Superior temporal gyrus (tissue), 1 donor: ENCODE measurements around the gene MRGPRG.
"Not testable (repeated sequence)": the region's sequence is repeated elsewhere in the genome, so short reads cannot be mapped to it uniquely, and the experiment has no call there.

Experiments used
- DNase-seq: peaks from one replicate; pipeline ENCODE4 v3.0.0-alpha.2; 2016; ENCODE audit errors: extremely low spot score

The MRGPRG gene, protein sequence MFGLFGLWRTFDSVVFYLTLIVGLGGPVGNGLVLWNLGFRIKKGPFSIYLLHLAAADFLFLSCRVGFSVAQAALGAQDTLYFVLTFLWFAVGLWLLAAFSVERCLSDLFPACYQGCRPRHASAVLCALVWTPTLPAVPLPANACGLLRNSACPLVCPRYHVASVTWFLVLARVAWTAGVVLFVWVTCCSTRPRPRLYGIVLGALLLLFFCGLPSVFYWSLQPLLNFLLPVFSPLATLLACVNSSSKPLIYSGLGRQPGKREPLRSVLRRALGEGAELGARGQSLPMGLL

DNA sequence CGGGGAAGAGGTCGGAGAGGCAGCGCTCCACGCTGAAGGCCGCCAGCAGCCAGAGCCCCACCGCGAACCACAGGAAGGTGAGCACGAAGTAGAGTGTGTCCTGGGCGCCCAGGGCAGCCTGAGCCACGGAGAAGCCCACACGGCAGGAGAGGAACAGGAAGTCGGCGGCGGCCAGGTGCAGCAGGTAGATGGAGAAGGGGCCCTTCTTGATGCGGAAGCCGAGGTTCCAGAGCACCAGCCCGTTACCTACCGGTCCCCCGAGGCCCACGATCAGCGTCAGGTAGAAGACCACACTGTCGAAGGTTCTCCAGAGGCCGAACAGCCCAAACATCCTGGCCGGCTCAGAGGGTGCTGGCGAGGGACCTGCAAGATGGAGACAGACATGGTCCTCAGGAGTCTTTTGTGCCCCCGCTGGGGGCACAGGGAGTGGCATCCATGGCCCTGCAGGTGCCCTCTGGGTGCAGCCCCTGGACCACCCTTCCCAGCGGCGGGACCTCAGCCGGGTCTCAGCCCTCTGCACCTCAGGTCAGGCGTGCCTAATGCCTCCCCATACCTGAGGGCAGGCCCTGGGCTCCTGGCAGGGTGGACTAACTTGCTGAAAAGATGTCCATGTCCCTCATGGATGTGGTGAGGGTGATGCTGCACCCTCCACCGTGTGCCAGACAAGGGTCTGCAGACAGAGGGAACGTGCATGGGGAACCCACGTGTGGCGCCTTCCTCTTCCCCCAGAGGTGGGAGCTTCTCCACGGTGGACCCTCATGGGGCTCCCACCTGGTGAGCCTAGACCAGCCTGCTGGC is at the start of gene MRGPRG:
Gene MRGPRG (minus strand): TSS at position 331 of the 798 bp plus-strand sequence. CDS start 0 bp downstream, at position 331.
- no peak for DNase-seq

DNA sequence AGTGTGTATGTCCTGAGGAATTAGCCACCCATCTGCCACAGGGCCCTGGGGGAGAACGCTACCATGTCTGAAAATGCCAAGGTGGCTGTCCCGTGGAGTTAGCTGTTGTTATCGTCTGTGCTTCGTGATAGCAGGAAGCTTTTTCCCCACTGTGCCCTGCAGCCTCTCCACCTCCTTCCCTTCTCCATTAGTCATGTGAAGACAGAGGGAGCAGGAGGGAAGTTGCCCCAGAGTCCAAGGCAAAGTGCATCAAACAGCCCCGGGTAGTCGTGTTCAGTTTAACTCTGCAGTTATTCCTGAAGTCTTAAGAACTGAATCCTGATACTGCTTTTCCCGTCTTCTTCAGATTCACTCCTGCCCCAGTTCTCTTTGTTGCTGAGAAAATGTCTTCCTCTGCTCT is 43.9 kb upstream of the MRGPRG start:
- not testable (repeated sequence) for DNase-seq

DNA sequence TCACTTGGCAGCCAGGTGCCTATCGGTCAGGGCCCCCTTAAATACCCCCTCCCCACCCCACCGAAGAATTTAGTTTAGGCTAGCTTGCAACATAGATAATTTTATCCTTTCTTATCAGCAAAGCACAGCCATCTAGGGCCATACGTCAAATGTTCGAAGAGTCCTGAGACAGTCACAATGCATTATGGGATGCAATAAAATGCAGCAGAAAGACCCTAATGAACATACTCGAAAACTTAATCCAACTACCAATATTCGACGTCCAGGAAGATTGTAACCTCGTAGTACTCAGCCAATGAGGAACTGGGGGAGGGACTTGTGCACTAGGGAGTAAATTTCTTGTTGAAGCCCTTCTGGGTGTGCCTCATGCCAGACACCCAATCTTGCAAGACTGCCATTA is 43.2 kb upstream of the MRGPRG start:
- DNase-seq, result not testable (repeated sequence)

- not testable (repeated sequence) for DNase-seq
These were observed 38.9 kb upstream of the MRGPRG start for GRCh38 chr11:3257509-3257908.

GRCh38 chr11:3255241-3255640 is 36.6 kb upstream of the MRGPRG start:
- not testable (repeated sequence) for DNase-seq

DNA sequence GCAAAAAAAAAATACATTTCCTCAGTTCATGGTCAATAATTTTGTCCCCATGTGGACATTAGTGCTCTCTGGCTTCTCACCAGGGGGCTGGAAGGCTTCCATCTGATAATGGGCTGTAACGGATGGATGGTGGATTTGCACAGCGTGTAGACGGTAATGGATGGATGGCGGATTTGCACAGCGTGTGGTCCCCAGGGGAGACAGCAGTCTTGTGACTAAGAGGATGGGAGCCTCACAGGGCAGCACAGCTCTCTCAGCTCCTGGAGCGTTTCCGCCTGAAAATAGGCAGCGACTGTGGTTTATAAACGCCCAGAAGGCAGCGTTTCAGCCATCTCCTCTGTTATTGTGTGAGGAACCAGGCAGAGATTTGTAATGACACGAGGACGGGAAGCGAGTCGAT is 36.2 kb upstream of the MRGPRG start:
- not testable (repeated sequence) for DNase-seq

DNA sequence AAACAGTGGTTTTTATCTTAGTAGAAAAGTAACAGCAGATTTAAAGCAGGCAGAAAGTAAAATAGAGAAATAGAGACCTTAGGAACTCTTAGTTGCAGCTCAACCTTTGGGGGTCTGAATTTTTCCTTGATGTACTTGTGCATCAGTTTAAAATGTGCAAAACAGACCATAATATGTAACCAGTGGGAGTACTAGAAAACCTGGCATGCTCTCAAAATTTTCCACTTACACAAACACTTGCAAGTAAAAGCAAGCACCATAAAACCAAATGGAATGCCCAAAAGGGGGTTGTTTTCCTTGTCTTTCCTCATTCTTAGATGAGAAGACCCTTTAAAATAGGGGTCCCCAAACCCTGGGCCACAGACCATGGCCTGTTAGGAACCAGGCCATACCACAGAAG is 26.5 kb upstream of the MRGPRG start:
- DNase-seq, result no peak

DNA sequence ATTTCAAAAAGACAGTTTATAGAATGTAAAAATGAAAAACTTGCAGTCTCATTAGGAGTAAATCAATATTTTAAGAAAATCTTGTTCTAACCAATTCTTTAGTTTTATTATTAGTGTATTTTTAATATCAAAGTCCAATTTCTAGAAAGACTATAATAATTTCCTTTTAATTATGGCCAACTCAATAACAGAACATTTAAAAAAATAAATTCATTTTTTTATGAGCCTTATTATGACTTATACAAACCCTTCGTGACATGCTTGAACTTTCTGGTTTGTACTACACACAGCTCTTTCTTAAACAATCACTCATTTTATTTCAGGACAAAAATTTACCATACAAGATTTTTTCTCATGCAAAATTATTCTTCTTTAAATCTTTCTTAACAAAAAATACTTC is 25.3 kb upstream of the MRGPRG start:
- DNase-seq, result no peak

DNA sequence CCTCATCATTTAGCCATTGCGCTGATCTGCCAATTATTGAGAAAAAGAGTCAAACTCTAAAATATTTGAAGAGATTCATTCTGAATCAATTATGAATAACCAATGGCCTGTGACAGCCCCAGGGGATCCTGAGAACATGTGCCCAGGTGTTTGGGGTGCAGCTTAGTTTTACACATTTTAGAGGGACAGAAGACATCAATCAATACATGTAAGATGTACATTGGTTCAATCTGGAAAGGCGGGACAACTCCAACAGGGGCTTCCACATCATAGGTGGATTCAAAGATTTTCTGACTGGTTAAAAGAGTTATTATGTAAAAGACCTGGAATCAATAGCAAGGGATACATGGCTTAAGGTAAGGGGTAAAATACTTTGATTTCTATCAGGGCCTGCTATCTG is 18.5 kb upstream of the MRGPRG start:
- no peak for DNase-seq

- no peak for DNase-seq
These were observed 16.2 kb upstream of the MRGPRG start for GRCh38 chr11:3234846-3235245.

DNA sequence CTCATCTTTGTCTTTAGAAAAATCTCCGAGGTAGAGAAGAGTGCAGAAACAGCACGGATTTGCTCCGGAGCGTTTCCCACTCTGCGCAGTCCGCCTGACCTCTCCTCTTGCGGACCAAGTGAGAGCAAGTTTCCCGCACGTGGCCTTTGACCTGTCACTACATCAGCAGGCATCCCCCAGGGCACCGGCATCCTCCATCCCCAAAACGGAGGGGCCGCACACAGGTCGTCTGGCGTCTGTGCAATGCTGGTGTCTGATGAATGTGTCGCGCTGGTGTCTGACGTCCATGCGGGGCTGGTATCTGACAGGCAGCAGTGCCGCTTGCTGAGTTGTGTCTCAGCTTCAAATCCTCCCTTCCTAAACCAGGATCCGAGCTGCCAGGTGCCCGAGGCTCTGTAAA is 14.3 kb upstream of the MRGPRG start:
- DNase-seq, result no peak

DNA sequence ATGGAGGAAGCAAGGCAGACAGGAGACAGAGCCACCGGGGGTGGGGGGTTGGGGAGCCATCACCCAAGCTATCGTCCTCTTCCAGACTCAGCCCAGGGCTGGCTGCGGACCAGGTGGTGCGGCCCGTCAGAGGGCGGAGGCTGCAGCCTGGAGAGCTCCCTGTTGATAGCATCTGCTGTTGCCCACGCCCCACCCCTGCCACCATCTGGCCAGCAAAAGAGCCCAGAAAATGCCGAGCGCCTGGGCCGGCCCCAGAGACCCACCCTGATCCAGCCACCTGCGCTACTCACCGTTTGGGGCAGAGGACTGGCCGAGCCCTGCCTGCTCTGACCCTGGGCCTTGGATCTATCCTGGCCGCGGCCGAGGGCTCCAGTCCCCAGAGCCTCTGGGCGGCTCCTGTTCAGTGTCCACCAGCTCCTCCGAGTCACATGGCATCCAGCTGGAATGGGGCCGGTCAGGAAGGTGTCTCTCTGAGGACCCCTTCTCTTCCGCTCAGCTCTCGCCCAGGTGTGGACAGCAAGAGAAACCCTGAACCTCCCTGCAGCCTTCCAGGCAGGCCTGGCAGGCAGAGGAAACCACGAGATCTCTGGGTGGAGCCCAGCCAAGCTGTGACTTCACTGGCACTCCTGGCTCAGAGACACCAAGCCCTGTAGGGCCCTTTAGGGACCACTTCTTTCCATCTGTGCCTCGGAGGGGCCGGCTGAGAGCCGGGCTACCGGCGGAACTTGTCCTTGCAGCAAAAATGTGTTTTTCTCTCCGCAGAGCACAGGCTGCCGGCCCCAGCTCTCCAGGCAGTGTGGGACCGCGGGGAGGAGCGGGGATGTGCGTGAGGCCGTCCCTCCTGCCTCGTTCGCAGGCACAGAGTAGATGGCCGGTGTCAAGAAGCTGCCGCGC is 13.5 kb upstream of the MRGPRG start, which contains the start of gene MRGPRE:
Gene MRGPRE (minus strand): TSS at position 567 of the 894 bp plus-strand sequence. CDS start 3,618 bp downstream, outside the sequence.
- no peak for DNase-seq

DNA sequence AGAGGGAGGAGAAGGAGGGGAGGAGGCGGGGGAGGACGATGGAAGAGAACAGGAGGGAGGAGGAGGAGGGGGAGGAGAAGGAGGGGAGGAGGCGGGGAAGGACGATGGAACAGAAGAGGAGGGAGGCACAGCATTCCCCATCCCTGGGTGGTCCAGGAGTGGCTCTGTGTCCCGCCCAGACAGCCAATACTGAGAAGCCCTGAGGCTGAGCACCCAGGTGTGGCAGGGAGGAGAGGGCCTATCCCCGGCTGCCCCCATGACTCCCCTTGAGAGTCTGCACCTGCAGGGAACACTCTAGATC is 12.9 kb upstream of the MRGPRG start:
- no peak for DNase-seq

GRCh38 chr11:3230636-3231549 is 12.3 kb upstream of the MRGPRG start:
- no peak for DNase-seq

GRCh38 chr11:3229673-3230630 is 11.3 kb upstream of the MRGPRG start:
- DNase-seq, result no peak

GRCh38 chr11:3228445-3228829 is 9.8 kb upstream of the MRGPRG start:
- DNase-seq, result no peak

GRCh38 chr11:3227568-3228444 is 9.2 kb upstream of the MRGPRG start:
- DNase-seq, result no peak

DNA sequence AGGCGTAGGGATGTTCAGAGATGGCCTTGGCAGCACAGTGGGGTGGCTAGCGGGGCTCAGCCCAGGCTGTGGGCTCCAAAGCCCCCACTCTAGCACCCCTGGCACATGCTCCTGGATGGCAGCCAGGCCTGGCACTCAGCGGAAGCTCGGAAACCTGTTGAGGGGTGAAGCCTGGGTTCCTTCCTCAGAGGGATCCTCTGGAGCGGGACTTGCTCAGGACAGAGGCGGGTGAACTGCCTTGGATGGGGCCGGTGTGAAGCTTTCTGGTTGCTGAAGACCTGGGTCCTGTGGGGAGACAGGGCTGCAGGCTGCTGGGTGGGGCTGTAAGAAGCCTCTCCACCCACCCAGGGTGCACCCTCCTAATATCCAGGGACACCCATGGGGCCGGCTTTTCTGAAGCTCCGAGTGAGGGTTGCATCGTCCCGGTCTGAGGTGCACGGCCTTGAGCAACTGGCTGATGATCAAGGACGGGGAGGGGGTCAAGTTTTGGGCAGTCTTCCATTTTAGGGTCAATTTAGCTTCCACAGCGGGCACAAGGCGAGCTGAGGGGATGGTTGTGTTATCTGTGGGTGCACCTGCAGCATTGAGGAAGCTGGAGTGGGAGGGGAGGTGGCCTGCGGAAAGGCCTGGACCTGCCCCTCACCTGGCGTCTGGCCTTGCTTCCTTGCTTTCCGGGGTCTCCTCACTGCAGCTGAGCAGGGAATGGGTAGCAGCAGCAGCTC is 8.4 kb upstream of the MRGPRG start:
- DNase-seq, result no peak
